ENCODE results near the gene SMIM20. TPM values are rescaled to one million over a fixed set of nuclear protein-coding genes. Genes with fewer than 3 reads are reported as not detected.

Gene SMIM20
- total and polyA plus RNA-seq, 9 of the 15 experiments (the other 6 are each of a cell fraction or from before 2014, with no cell fraction given) = 25.1 to 51.0 (median 38.9) TPM

- DNase-seq (ENCODE audit: extremely low read depth in 1 of 4, low spot score in 3 of 4) (no peak), ATAC-seq (no peak), FAIRE-seq (no peak)
- H3K79me2 ChIP-seq (ENCODE audit: control insufficient read depth, insufficient read depth, low read length) = no peaks in the 10 kb centered on the region
- H3K27me3 ChIP-seq (ENCODE audit: control insufficient read depth in 2 of 2, insufficient read depth in 2 of 2, low read length in 2 of 2) = peaks cover 7 to 42% of the 10 kb centered on the region in 2 experiments; a peak in 4 of 5 replicates
- H3K9ac ChIP-seq (ENCODE audit: insufficient read depth in 1 of 2, low read depth in 2 of 2, low read length in 2 of 2) = no peak overlapping the region
- no peak for TF ChIP-seq SMARCB1 (IDR thresholded peaks at IDR 0.05; ENCODE audit: insufficient read length, low read depth)
- no peak for TF ChIP-seq ZNF668 (CRISPR knock-in tag; IDR thresholded peaks at IDR 0.05)
- no peak for TF ChIP-seq FOXP4 (CRISPR knock-in tag; IDR thresholded peaks at IDR 0.05; ENCODE audit: borderline replicate concordance)
- in situ Hi-C loops (cut with MboI) (no loop called here), intact Hi-C loops (cut with micrococcal nuclease) (no loop called here)
- no peaks in the 10 kb centered on the region for H3K9me1 ChIP-seq (ENCODE audit: control insufficient read depth, insufficient read depth, low read length)
- H2AFZ ChIP-seq (ENCODE audit: low read depth, low read length) = no peak overlapping the region
- H3K4me1 ChIP-seq (replicated peaks in 1 of 2; ENCODE audit: control insufficient read depth in 2 of 2, insufficient read depth in 2 of 2, low read length in 2 of 2) = no peaks in the 10 kb centered on the region
- no peaks in the 10 kb centered on the region for H3K9me3 ChIP-seq (replicated peaks; ENCODE audit: control insufficient read depth, insufficient read depth, low read depth, low read length)
- 3% methylated on average over 5 of the region's 6 CpGs for WGBS (ENCODE audit: insufficient coverage, low coverage, missing lambda C conversion rate)
- H3K4me2 ChIP-seq (ENCODE audit: insufficient read depth, low read length) = no peak overlapping the region
- no peaks in the 10 kb centered on the region for H4K20me1 ChIP-seq (replicated peaks; ENCODE audit: control insufficient read depth, insufficient read depth, low read length)
- POLR2A ChIA-PET = interaction anchor here (0.6 to 1.5 kb wide), 3 partner anchors 12 to 1158 kb away, joined by 3 read pairs; no protein-coding TSS in a partner anchor
- CTCF ChIA-PET (ENCODE audit: low intra/inter-chr PET ratio) = no interaction called here
- BruUV-seq (replicated peaks) = no TSS peak
- H3K4me3 ChIP-seq = no peak overlapping the region
- H3K36me3 ChIP-seq (ENCODE audit: control insufficient read depth, insufficient read depth, low read length) = no peaks in the 10 kb centered on the region
- no peak overlapping the region for H3K27ac ChIP-seq (ENCODE audit: extremely low read depth, low read depth, low read length)
These were observed 56.8 kb downstream of the SMIM20 start for GRCh38 chr4:25970691-25971432.
